ENCODE results near the gene GRK2.

GRK2 gene

DNA sequence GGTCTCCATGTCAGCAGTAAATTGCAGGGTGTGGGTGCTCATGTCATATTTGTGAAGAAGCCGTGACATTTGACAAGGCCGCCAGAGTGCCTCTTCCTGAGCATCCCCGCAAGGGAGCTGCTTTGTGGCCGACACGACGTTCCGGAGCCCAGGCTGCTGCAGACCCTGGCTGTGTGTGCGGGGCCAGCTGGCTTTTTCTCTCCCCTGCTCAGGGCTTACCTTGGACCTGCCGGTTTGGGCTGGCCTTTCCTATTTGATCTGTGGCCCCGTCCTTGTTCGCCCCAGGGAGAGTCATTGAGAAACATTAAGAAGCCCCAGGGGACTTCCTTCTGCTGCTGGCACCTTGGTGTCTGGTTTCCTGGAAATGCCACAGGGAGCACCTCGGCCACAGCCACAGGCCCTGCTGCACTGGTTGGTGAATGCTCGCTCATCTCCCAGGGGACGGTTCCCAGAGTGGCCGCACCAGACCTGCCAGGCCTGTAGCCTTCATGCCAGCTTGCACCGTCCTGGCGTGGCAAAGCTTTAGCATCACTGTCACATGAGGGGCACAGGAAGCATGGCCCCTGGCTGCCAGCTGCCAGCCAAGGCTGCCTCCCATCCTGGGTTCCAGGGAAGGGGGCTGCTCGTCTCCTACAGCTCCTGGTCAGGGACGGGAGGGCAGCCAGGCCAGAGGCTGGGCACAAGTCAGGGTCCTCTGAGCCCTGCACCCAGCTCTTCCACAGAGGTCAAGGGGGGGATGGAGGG, 5.4 kb downstream of the GRK2 start:
- DNase-seq = peak; percentile 81

DNA sequence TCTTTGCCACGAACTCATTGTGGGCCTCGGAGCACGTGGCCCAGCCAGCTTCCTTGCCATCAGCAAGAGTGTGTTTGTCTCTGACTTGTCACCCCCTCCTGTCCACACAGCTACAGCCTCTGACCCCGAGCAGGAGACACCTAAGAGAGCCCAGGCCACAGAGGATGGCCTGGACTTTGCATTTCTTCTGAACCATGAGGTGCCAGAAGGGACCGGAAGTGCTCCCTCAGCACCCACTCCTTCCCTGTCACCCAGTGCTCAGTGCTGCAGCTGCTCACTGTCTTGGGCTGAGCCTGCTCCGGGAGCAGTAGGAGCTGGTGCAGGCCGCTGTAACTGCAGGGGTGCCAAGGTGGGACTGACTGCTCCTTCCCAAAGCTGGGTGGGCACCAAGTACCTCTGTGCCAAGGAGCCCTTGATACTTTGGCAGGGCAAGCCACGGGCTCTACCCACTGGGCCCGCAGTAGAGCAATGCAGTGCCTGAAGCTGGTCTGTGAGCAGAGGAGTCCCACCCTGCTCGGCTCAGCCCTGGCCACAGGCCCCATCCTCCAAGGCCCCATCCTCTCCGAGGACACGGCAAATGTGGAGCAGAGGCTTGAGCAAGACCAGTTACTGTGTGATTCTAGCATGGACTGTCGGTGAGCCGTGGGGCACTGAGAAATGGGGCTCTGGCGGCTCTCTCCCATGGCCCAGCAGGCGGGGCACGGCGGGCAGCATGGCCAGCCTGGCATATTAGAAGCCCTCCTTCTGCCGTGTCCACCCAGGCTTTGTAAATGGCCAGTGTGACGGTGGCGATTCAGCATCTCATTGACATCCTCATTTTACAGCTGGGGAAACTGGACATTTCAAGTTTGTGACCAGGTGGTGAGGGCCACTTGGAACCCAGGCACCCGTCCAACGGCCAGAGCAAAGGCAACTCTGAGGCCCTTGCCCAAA, 6.3 kb downstream of the GRK2 start:
- no peak for DNase-seq

DNA sequence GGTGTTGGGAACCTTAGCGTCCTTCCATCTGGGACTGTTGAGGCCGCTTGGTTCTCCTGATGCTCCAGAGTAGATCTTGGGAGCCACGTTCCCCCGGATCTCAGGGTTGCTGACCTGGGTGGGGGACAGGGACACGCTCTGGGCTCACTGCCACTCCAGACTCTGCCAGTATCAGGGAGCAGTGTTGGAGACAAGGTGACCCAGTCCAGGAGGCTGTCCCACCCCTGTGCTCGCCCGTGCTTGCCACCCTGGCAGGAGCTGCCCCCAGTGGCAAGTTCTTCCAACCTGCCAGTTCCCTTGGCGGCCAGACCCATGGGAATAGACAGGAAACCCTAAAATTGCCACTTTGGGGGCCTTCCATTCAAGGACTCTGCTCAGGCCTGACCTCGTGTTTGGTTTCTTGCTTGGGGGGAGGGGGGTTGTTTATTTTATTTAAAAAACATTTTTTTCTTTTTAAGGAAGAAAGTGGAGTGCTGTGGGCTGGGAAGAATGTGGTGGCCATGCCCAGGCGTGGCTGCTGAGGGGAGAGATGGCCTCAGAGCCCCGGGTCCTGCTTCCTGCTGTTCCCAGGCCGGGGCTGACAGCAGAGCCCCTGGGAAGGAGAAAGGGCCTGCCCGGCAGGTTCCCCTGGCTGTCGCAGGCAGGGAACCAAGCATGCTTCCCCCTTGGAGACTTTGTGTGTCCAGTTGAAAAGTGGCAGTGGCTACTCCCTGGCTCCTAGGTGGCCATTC, 7.2 kb downstream of the GRK2 start:
- no peak for DNase-seq

DNA sequence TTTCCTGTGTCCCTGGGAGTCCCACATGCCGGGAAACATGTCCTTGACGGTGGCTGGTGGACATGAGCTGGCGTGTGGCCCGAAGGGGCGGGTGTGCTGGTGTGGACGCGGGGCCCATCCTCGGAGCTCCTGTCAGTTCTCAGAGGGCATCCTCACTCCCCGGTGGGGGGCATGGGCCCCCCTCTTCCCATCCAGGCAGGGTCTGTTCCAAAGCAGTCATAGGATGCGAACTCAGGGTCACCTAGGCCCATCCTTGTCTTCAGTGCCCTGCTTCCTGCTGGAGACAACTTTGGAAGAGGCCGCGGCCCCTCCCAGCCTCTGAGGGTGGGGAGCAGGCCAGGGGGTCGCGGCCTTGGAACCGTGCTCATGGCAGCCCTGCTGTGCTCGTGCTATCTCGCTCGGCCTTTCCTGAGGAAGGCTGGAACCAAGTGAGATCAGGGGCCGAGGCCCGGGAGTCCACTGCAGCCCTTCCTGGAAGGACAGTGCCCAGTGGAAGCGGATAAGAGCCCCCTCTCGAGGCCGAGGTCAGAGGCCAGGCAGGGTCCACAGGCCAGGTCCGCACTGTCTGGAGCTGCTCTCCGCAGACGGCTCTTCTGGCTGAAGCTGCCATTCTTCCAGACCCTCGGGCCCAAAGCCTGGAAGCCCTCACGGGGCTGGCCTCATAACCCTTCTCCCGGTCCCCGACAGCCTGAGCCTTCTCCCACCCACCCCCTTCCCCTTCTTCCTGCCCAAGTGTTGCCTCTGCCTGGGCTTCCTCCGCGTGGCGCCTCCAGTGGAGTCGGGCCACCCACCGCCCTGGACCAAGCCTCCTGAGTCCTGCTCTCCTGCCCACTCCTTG, 8.7 kb downstream of the GRK2 start:
- no peak for DNase-seq

DNA sequence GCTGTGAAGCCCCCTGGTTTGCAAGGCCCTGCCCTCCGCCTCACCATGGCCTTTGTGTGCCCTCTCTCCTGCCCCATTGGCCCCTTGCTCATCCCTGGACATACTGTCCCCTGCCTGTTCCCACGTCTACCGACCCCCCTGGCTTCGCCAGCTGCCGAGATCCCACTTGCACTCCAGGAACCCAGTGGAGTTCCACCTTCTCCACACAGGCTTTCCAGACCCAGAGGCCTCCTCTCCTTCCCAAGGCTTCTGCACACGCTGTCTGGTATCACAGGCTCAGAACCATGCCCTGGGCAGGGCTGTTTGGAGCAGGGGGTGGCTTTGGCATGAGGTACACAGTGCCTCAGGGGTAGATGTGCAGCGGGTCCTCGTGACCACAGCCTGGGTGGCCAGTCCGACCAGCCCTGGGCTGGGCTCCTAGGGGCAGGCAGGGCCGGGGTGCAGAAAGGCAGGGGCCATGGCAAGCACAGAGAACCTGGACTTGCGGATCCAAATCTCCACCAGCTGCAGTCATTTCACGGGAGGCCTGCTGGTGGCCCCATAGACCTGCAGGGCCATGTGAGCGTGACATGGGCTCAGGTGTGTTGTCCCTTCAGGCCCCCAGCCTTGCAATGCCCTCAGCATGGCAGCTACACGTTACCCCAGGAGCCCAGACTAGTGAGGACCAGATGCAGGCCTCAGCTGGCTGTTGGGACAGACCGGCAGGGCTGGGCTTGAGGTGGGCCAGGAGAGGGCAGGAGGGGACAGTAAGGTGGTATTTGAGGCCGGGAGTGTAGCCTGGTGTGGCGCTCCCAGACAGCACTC, 9.5 kb downstream of the GRK2 start:
- no peak for DNase-seq

DNA sequence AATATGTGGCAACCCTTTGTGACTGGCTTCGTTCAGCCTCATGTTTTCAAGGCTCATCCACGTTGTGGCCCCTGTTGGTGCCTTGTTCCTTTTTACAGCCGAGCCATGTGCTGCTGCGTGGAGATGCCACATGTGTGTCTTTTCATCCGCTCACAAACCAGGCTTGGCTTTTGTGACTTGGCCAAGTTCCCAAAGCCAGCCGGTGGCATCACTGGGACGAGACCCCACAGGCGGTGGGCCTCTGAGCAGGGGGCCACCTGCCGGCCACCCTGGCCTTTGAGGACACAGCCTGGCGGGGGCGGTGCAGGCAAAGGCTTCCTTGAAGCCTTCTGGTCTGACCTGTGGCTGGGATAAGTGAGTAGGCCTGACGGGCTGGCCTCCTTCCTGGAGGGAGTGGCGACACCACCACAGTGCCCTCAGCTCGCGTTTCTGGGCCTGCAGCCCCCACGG, 10.5 kb downstream of the GRK2 start:
- peak; percentile 77 for DNase-seq

DNA sequence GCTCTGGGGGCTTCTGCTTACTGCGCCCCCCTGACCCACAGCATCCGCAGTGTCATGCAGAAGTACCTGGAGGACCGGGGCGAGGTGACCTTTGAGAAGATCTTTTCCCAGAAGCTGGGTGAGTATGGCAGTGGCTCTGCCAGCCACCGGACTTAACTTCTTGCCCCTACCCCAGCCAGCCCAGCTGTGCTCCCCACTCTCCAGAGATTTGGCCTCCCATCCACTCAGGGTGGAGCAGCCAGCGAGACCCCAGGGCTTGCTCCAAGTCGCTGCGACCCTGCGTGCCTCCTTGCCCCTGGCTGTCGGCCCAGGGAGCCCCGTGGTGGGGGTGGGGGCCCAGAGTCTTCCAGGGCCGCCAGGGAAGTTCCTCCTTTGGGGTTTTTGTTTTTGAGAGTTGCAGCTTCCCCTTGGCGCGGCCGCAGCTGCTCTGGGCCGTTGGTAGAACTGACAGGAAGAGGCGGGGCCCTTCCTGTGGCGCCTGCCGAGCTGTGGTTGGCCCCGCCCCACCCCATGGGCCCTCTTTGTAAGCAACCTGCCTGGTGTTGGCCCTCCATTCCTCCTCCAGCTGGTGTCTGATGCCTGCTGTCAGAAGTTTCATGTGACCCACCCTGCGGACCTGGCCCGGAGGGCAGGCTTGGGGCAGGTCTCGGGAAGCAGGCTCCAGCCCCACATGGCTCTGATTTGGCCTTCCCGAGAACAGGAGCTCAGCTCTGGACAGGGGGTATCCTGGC, 11.1 kb downstream of the GRK2 start:
- DNase-seq = peak; percentile 89

DNA sequence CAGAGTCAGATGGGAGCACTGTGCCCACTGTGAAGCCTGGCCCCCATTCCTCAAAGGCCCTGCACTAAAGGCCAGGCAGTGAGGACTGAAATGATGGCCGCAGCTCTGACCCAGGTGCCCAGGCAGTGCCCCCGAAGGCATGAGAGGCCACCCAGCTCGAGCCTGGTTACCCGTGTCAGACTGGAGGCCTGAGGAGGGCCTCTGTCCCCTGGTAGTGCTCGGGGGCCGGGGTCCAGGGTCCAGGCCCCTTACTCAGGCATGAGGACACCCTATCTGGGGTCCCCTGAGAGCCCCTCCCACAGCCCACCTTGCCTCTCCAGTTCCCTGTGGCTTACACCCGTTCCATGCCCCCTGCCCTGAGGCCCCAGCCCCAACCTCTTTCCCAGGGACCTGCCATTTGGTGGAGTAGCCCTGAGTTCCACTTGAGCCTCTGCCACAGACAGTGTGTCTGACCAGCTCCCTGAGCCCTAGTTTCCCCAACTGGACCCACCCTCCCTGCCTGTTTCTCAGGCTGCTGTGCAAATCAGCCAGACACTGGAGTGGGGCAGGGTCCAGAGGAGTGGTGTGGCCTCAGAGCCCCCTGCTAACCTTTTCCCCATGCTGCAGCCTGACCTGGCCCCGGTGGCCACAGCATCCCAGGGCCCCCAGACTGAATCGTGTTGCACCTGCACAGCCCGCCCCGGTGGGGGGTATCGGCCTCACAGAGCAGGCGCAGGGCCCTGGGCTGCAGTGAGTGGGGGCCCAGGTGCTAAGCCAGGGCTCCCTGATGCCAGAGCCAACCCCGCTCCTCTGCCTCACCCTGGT, 12.1 kb downstream of the GRK2 start:
- no peak for DNase-seq

DNA sequence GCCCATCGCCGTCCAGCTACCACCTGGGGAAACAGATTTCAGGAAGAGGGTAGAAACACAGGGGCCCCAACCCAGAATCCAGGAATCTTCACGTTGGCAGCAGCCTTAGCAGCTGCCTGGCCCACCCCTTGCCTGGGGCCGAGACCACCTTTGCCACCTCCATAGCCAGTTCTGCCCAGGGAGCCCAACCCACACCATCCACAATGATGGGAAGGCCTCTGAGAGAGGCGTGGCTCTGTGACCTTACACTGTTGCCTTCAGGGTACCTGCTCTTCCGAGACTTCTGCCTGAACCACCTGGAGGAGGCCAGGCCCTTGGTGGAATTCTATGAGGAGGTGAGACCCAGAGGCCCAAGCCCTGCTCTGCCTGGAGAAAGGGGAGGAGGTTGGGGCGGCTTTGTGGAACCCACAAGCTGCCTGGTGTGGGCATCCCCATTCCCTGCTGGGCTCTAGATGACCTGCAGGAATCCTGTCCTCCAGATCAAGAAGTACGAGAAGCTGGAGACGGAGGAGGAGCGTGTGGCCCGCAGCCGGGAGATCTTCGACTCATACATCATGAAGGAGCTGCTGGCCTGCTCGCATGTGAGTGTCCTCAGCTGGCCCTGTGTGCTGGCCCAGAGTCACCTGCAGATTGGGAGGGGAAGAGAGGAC, 12.8 kb downstream of the GRK2 start:
- no peak for DNase-seq

DNA sequence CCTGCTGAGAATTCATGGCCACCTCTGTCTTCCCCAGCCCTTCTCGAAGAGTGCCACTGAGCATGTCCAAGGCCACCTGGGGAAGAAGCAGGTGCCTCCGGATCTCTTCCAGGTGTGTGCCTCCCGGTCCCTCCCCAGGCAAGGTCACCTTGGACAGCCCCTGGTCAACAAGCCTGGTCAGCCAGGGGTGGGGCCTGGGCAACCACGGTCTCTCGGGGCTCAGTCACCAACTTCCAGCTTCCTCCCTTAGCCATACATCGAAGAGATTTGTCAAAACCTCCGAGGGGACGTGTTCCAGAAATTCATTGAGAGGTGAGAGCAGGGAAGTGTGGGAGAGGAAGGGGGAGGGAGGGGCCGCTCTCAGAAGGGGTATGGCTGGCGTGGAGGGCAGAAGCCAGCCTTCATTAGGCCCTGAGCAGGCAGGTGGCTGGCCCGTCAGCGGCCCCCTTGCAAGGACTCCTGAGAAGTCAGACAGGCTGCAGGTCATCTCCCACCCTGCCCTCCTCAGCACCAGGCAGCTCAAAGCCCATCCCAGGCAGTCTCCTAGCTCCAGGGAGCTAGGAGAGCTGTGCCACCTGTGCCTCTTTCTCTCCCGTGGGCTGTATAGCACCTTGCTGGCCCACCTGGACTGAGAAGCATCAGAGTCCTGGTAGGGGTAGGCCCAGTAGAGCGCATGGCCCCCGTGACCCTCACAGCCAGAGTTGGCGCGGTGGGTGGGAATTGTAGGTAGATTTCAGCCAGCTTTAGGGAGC, 13.5 kb downstream of the GRK2 start:
- no peak for DNase-seq

DNA sequence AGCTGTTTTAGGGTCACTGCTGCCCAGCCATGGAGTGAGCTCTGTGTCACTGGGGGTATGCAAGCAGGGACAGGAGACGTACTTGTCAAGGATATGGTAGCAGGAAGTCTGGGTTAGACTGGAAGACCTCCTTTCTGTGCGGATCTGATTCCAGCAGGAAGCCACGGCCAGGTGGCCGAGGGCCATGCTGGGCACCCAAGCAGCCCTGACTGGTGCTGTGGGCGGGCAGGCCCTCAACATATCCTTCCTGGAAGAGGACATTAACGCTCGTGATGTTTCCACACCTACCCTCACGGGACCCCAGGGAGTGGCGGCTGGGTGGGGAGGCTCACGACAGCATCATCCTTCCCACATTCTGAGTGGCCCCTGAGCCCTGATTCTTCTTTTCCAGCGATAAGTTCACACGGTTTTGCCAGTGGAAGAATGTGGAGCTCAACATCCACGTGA, 14.1 kb downstream of the GRK2 start:
- DNase-seq = no peak

DNA sequence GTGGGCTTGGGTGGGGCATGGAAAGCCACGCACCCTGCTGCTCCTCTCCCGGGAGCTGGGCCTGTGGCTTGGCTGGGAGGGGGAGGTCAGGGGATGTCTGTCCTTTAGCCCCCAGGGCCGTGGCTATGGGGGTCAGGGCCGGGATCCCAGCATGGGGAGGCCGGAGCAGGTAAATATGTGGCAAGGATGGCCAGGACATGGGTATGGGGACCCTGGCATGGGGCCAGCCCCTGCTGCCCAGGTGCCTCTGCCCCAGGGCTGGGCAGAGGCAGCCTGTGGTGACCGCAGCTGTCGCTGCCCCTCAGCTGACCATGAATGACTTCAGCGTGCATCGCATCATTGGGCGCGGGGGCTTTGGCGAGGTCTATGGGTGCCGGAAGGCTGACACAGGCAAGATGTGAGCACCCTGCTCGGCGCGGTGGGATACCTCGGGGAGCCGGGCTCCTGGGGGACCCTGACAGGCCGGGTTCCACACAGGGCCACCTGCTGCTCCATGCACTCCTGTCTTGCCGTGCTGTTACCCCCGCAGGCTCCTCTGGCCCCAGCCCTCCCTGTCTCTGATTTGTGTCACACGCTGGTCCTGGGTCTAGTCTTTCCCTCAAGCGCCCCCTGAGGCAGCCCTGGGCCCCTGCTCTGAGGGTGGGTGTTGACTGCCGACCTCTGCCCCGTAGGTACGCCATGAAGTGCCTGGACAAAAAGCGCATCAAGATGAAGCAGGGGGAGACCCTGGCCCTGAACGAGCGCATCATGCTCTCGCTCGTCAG, 14.7 kb downstream of the GRK2 start:
- no peak for DNase-seq

DNA sequence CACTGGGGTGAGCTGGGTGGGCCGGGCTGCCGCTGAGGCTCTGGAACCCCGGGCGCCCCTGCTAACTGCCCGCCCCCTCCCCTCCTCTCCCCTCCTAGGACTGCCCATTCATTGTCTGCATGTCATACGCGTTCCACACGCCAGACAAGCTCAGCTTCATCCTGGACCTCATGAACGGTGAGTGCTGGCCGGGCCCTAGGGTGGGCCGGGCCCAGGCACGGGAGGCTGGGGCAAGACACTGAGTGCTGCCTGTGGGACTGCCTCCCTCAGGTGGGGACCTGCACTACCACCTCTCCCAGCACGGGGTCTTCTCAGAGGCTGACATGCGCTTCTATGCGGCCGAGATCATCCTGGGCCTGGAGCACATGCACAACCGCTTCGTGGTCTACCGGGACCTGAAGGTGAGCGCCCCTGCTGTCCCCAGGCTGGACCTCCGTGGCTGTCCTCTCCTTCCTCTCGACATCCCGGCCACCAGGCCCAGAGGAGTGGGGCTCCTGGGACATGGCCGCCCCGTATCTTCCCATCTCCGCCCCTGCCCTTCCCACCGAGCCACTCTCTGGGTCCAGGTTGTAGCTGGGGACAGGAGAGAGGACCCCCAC, 15.4 kb downstream of the GRK2 start:
- DNase-seq = no peak

DNA sequence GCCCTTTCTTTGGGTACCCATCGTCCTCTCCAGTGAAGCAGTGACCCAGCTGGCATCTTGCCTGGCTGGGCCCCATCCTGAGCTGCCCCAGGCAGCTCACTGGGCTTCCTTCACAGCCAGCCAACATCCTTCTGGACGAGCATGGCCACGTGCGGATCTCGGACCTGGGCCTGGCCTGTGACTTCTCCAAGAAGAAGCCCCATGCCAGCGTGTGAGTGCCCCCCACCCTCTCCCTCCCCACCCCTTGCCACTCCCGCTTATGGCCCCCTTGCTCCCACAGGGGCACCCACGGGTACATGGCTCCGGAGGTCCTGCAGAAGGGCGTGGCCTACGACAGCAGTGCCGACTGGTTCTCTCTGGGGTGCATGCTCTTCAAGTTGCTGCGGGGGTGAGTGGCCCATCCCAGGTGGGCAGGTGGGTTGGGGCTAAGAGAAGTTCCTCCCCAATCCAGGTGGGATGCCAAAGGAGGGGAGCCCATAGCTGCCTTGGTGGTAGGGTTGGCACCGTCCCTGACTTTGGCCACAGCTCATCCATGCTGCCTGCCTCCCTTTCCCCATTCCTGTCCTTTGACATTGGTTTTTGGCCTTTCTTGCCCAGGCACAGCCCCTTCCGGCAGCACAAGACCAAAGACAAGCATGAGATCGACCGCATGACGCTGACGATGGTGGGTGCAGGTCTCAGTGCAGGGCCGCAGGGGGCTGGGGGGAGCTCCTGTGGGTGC, 16.0 kb downstream of the GRK2 start:
- DNase-seq = no peak

DNA sequence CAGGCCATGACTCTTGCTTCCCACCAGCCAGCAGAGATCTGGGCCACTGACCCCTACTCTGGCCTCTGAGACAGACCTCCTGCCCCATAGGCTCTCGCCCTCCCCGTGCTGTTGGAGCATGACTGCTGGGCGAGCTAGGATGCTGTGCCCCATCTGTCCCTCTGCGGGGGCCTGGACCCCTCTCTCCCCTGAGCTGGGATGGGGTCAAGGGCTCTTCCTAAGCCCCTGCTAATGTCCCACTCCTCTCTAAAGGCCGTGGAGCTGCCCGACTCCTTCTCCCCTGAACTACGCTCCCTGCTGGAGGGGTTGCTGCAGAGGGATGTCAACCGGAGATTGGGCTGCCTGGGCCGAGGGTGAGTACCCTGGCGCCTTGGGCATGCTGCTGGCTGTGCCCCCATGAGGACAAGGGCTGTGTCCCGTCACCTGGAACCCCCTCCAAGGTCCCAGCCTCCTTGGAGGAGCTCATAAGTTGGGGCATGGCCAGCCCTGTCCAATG, 16.7 kb downstream of the GRK2 start:
- DNase-seq = no peak

DNA sequence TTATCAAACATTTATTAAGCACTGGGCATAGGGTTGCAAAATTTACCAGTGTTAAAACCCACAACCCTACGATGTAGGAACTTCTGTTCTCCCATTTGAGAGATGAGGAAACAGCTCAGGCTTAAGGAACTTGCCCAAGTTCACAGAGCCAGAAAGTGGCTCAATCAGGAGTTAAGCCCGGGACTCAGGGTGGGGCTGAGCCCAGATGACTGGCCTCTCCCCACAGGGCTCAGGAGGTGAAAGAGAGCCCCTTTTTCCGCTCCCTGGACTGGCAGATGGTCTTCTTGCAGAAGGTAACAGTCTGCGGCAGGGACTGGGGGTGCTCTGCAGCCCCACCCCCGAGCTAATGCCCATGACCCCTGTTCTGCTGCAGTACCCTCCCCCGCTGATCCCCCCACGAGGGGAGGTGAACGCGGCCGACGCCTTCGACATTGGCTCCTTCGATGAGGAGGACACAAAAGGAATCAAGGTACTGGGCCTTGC, 17.2 kb downstream of the GRK2 start:
- no peak for DNase-seq
